ENCODE results near the gene RASSF7.

The RASSF7 gene

GRCh38 chr11:536841-537621 is 23.7 kb upstream of the RASSF7 start, which contains the start of gene LRRC56:
Gene LRRC56, plus strand, starts transcription at chr11:537527. Its CDS starts 3,158 bp downstream, at chr11:540685.
- no peak for TF ChIP-seq ZNF48 (tag by site-specific recombination; IDR thresholded peaks at IDR 0.05)
- 0 out of 2 replicates have a peak, but pooled peaks have one; percentile 6 for TF ChIP-seq ZFHX2 (tag by site-specific recombination; conservative IDR thresholded peaks at IDR 0.05)
- TF ChIP-seq ZNF658 (tag by site-specific recombination; IDR thresholded peaks at IDR 0.05), result no peak
- POLR2A ChIA-PET, result interaction anchor here (1.6 kb wide), 1 partner anchor 39 kb away, joined by 9 read pairs; the partner anchor contains the start of gene PHRF1
- Histone ChIP-seq H3K27ac (ENCODE audit: extremely low read depth, low read depth, low read length) (no peak within 1 kb of the TSS; the same call in 1 of the 2 replicates), H3K4me1 (ENCODE audit: control insufficient read depth, insufficient read depth, low read length) (no peaks in the 10 kb centered on the region), H3K9me3 (ENCODE audit: control insufficient read depth, insufficient read depth, low read depth, low read length) (no peaks in the 10 kb centered on the region), H3K4me3 (ENCODE audit: low read depth, low read length) (peak within 1 kb of the TSS; percentile 20), H3K36me3 (ENCODE audit: control insufficient read depth in 2 of 2, insufficient read depth in 1 of 2, low read length in 2 of 2) (peaks cover 0 to 23% of the 10 kb centered on the region in 2 experiments; a peak in 1 of 3 replicates)
- CTCF ChIA-PET, result interaction anchor here (0.7 kb wide), 1 partner anchor 17 kb away, joined by 3 read pairs; no protein-coding TSS in a partner anchor

- ChIA-PET CTCF (interaction anchor here (1.3 kb wide), 1 partner anchor 17 kb away, joined by 3 read pairs; no protein-coding TSS in a partner anchor), POLR2A (no interaction called here)
- peaks cover 0 to 16% of the 10 kb centered on the region in 2 experiments; a peak in 1 of 3 replicates for H3K36me3 ChIP-seq (ENCODE audit: control insufficient read depth in 2 of 2, insufficient read depth in 1 of 2, low read length in 2 of 2)
- no peaks in the 10 kb centered on the region for H3K4me1 ChIP-seq (ENCODE audit: control insufficient read depth, insufficient read depth, low read length)
- peak; percentile 36; the same call in 1 of the 2 replicates for TF ChIP-seq GLIS2 (tag by site-specific recombination; IDR thresholded peaks at IDR 0.05)
- TF ChIP-seq EGR2 (tag by site-specific recombination; IDR thresholded peaks at IDR 0.05; ENCODE audit: low read depth), result no peak
- no peaks in the 10 kb centered on the region for H3K9me3 ChIP-seq (ENCODE audit: control insufficient read depth, insufficient read depth, low read depth, low read length)
- peak overlapping the region; percentile 20 for H3K4me3 ChIP-seq (ENCODE audit: low read depth, low read length)
- no peak overlapping the region for H3K27ac ChIP-seq (ENCODE audit: extremely low read depth, low read depth, low read length)
Measured at GRCh38 chr11:537622-538430, 22.9 kb upstream of the RASSF7 start.

GRCh38 chr11:538431-539051 is 22.2 kb upstream of the RASSF7 start:
- Histone ChIP-seq H3K4me3 (ENCODE audit: low read depth, low read length) (no peak overlapping the region), H3K36me3 (ENCODE audit: control insufficient read depth in 2 of 2, insufficient read depth in 1 of 2, low read length in 2 of 2) (peaks cover 0 to 8% of the 10 kb centered on the region in 2 experiments; a peak in 1 of 3 replicates), H3K4me1 (ENCODE audit: control insufficient read depth, insufficient read depth, low read length) (no peaks in the 10 kb centered on the region), H3K27ac (ENCODE audit: extremely low read depth, low read depth, low read length) (no peak overlapping the region), H3K9me3 (ENCODE audit: control insufficient read depth, insufficient read depth, low read depth, low read length) (no peaks in the 10 kb centered on the region)
- TF ChIP-seq ZNF600 (tag by site-specific recombination; IDR thresholded peaks at IDR 0.05) (0 out of 2 replicates have a peak, but pooled peaks have one; percentile 12), ZFP69B (tag by site-specific recombination; IDR thresholded peaks at IDR 0.05) (no peak)
- ChIA-PET POLR2A (interaction anchor here (0.7 kb wide), 1 partner anchor 24 kb away, joined by 4 read pairs; no protein-coding TSS in a partner anchor), CTCF (interaction anchor here (1.3 kb wide), 1 partner anchor 16 kb away, joined by 3 read pairs; no protein-coding TSS in a partner anchor)

GRCh38 chr11:539971-540481 is 20.7 kb upstream of the RASSF7 start:
- Histone ChIP-seq H3K27ac (ENCODE audit: extremely low read depth, low read depth, low read length) (no peak overlapping the region), H3K4me1 (ENCODE audit: control insufficient read depth, insufficient read depth, low read length) (no peaks in the 10 kb centered on the region), H3K36me3 (ENCODE audit: control insufficient read depth in 2 of 2, insufficient read depth in 1 of 2, low read length in 2 of 2) (no peaks in the 10 kb centered on the region), H3K9me3 (ENCODE audit: control insufficient read depth, insufficient read depth, low read depth, low read length) (no peaks in the 10 kb centered on the region), H3K4me3 (ENCODE audit: low read depth, low read length) (no peak overlapping the region)
- ChIA-PET POLR2A (interaction anchor here (0.6 to 0.7 kb wide), 3 partner anchors 13 to 277 kb away, joined by 3 to 4 read pairs (median 3); no protein-coding TSS in a partner anchor), CTCF (no interaction called here)
- TF ChIP-seq OSR2 (tag by site-specific recombination; IDR thresholded peaks at IDR 0.05) (no peak), ZNF510 (tag by site-specific recombination; IDR thresholded peaks at IDR 0.05; ENCODE audit: insufficient replicate concordance) (no peak), ZSCAN4 (tag by site-specific recombination; IDR thresholded peaks at IDR 0.05) (no peak), IKZF3 (tag by site-specific recombination; IDR thresholded peaks at IDR 0.05) (no peak), TSHZ1 (tag by site-specific recombination; IDR thresholded peaks at IDR 0.05; ENCODE audit: borderline replicate concordance) (no peak), ZNF26 (tag by site-specific recombination; IDR thresholded peaks at IDR 0.05) (no peak), ZNF830 (tag by site-specific recombination; IDR thresholded peaks at IDR 0.05; ENCODE audit: low read depth) (no peak), ZNF223 (tag by site-specific recombination; IDR thresholded peaks at IDR 0.05) (no peak)

Data from HEK293 (cell line).